Thymus (tissue), 14 donors: Measurements from ENCODE around the gene TANGO2. TPM values are rescaled to one million over a fixed set of nuclear protein-coding genes. Genes with fewer than 3 reads are reported as not detected.

Experiments
- DNase-seq, 9 donors: peaks; one replicate each; pipeline ENCODE4 v3.0.0-alpha.2; 2013; ENCODE audit warnings: low spot score in 9 of 9, low read depth in 6 of 9, missing footprints in 1 of 9
- H3K27ac ChIP-seq, 2 donors: one replicate each; pipeline ENCODE4 v1.5.1; 2013; ENCODE audit warnings: control low read depth in 1 of 2, low read depth in 1 of 2, low read length in 1 of 2, mild to moderate bottlenecking in 1 of 2, moderate library complexity in 1 of 2
- H3K27me3 ChIP-seq, 2 donors: one replicate each; pipeline ENCODE4 v1.5.1; 2013; ENCODE audit warnings: low read length in 1 of 2; ENCODE audit not compliant: control insufficient read depth in 2 of 2, insufficient read depth in 1 of 2
- H3K36me3 ChIP-seq, 2 donors: one replicate each; pipeline ENCODE4 v1.5.1; 2013; ENCODE audit warnings: low read length in 1 of 2, mild to moderate bottlenecking in 1 of 2, moderate library complexity in 1 of 2; ENCODE audit not compliant: control insufficient read depth in 2 of 2, insufficient read depth in 2 of 2
- H3K4me1 ChIP-seq, 2 donors: one replicate each; pipeline ENCODE4 v1.5.1; 2013; ENCODE audit warnings: low read length in 2 of 2; ENCODE audit not compliant: control insufficient read depth in 2 of 2, insufficient read depth in 2 of 2
- H3K4me3 ChIP-seq, 2 donors: one replicate each; pipeline ENCODE4 v1.5.1; 2013; ENCODE audit warnings: low read length in 2 of 2, control low read depth in 1 of 2, mild to moderate bottlenecking in 1 of 2
- H3K9me3 ChIP-seq, 2 donors: one replicate each; pipeline ENCODE4 v1.5.1; 2013; ENCODE audit warnings: low read length in 1 of 2, mild to moderate bottlenecking in 1 of 2; ENCODE audit not compliant: control insufficient read depth in 2 of 2, insufficient read depth in 1 of 2
- WGBS: extraction: QIAGEN DNeasy Blood & Tissue Kit; methylation state at CpG from one replicate; pipeline ENCODE4 v1.1.7; 2013; 5-methylcytosine and 5-hydroxymethylcytosine counted together
- long read RNA-seq, 10 donors: transcript quantifications; one replicate each; lab custom pipeline, GENCODE V29; 2026
- polyA plus RNA-seq: library from polyadenylated mRNA; stranded (reverse); fragments of 200-250 nt; gene quantifications from one replicate; pipeline ENCODE4 v1.2.3, GENCODE V29; 2013
- total RNA-seq: library from RNA; stranded (reverse); fragments of 120-200 nt; gene quantifications from one replicate; pipeline ENCODE4 v1.2.4, GENCODE V29; 2013
- donor health status: healthy.

Gene TANGO2
- total RNA-seq (15.9 TPM), polyA plus RNA-seq (19.7 TPM)
- long read RNA-seq, donor 1: 0 reads
- long read RNA-seq, donor 2, partial matches to known transcripts: 0 of 4 reads
- long read RNA-seq, donor 2, other reads (novel, unspliced or antisense): 0 of 4 reads
- long read RNA-seq, donor 3, partial matches to known transcripts: 12 of 12 reads
- long read RNA-seq, donor 3, other reads (novel, unspliced or antisense): 0 of 12 reads
- long read RNA-seq, donor 4: 0 reads
- long read RNA-seq, donor 5, partial matches to known transcripts: 6 of 10 reads
- long read RNA-seq, donor 5, other reads (novel, unspliced or antisense): 0 of 10 reads
- long read RNA-seq, donor 6, partial matches to known transcripts: 0 of 1 reads
- long read RNA-seq, donor 6, other reads (novel, unspliced or antisense): 0 of 1 reads
- long read RNA-seq, donor 7, partial matches to known transcripts: 0 of 2 reads
- long read RNA-seq, donor 7, other reads (novel, unspliced or antisense): 0 of 2 reads
- long read RNA-seq, donor 8: 0 reads
- long read RNA-seq, donor 9, partial matches to known transcripts: 0 of 2 reads
- long read RNA-seq, donor 9, other reads (novel, unspliced or antisense): 0 of 2 reads
- long read RNA-seq, donor 10: 0 reads

- peak; percentile 70 to 96 (median 90) for DNase-seq
- under 1% methylated on average over 61 of the region's 61 CpGs for WGBS
- H3K36me3 ChIP-seq: no peaks in the 10 kb centered on the region
- H3K4me3 ChIP-seq: peak within 1 kb of the TSS; percentile 85 to 99
- H3K4me1 ChIP-seq: peaks cover 21 to 28% of the 10 kb centered on the region in 2 donors
- peaks cover 16 to 39% of the 10 kb centered on the region in 2 donors for H3K27me3 ChIP-seq
- peak within 1 kb of the TSS; percentile 51 to 84 for H3K27ac ChIP-seq
- peaks cover 0 to 5% of the 10 kb centered on the region in 2 donors for H3K9me3 ChIP-seq
Observed at GRCh38 chr22:20020533-20021195, at the start of gene TANGO2. TANGO2 (plus strand) TSS chr22:20021110; CDS start chr22:20036799, 15,689 bp downstream.

- WGBS: 65% methylated on average over 28 of the region's 28 CpGs
- DNase-seq: no peak
- peaks cover 33 to 35% of the 10 kb centered on the region in 2 donors for H3K36me3 ChIP-seq
- H3K4me3 ChIP-seq: no peak overlapping the region
- peaks cover 6 to 29% of the 10 kb centered on the region in 2 donors for H3K4me1 ChIP-seq
- no peaks in the 10 kb centered on the region for H3K27me3 ChIP-seq
- no peak overlapping the region for H3K27ac ChIP-seq
- H3K9me3 ChIP-seq: peaks cover 0 to 2% of the 10 kb centered on the region in 2 donors
Observed at GRCh38 chr22:19971276-19972124, 49.4 kb upstream of the TANGO2 start.

GRCh38 chr22:19972251-19972650 is 48.7 kb upstream of the TANGO2 start:
- Histone ChIP-seq H3K27me3 (no peaks in the 10 kb centered on the region), H3K4me1 (peaks cover 6 to 29% of the 10 kb centered on the region in 2 donors), H3K9me3 (peaks cover 0 to 2% of the 10 kb centered on the region in 2 donors), H3K27ac (no peak overlapping the region), H3K36me3 (peaks cover 28 to 30% of the 10 kb centered on the region in 2 donors), H3K4me3 (no peak overlapping the region)
- no peak for DNase-seq
- 98% methylated on average over 9 of the region's 9 CpGs for WGBS

- WGBS: 96% methylated on average over 50 of the region's 50 CpGs
- Histone ChIP-seq H3K27me3 (no peaks in the 10 kb centered on the region), H3K4me3 (no peak overlapping the region), H3K36me3 (peaks cover 22 to 24% of the 10 kb centered on the region in 2 donors), H3K4me1 (peaks cover 6 to 29% of the 10 kb centered on the region in 2 donors), H3K9me3 (peaks cover 0 to 2% of the 10 kb centered on the region in 2 donors), H3K27ac (no peak overlapping the region)
- no peak for DNase-seq
Observed at GRCh38 chr22:19972652-19973550, 48.0 kb upstream of the TANGO2 start.

GRCh38 chr22:19973551-19974267 is 47.2 kb upstream of the TANGO2 start:
- Histone ChIP-seq H3K27me3 (no peaks in the 10 kb centered on the region), H3K4me1 (peaks cover 6 to 29% of the 10 kb centered on the region in 2 donors), H3K27ac (no peak overlapping the region), H3K36me3 (peaks cover 14 to 16% of the 10 kb centered on the region in 2 donors), H3K9me3 (peaks cover 0 to 2% of the 10 kb centered on the region in 2 donors), H3K4me3 (no peak overlapping the region)
- DNase-seq: no peak
- WGBS: 98% methylated on average over 46 of the region's 46 CpGs

GRCh38 chr22:19974268-19974861 is 46.5 kb upstream of the TANGO2 start:
- Histone ChIP-seq H3K4me3 (no peak overlapping the region), H3K9me3 (peaks cover 0 to 2% of the 10 kb centered on the region in 2 donors), H3K27me3 (no peaks in the 10 kb centered on the region), H3K36me3 (peaks cover 8 to 10% of the 10 kb centered on the region in 2 donors), H3K27ac (peak overlapping the region in 1 of 2 donors; percentile 67), H3K4me1 (peaks cover 6 to 29% of the 10 kb centered on the region in 2 donors)
- peak; percentile 52 to 89 (median 71) for DNase-seq
- WGBS: 51% methylated on average over 11 of the region's 11 CpGs

- 23% methylated on average over 13 of the region's 13 CpGs for WGBS
- Histone ChIP-seq H3K27ac (peak overlapping the region in 1 of 2 donors; percentile 67), H3K36me3 (peaks cover under 1 to 5% of the 10 kb centered on the region in 2 donors), H3K9me3 (peaks cover 0 to 2% of the 10 kb centered on the region in 2 donors), H3K4me1 (peaks cover 6 to 29% of the 10 kb centered on the region in 2 donors), H3K4me3 (no peak overlapping the region), H3K27me3 (no peaks in the 10 kb centered on the region)
- DNase-seq: peak in 1 of 9 donors; percentile 29
Observed at GRCh38 chr22:19974935-19975706, 45.8 kb upstream of the TANGO2 start.
